IPS-NIHi11 (cell line): ENCODE data around the gene GRIA2.
A peak's percentile ranks its signal among the peaks of the same experiment; 100 is the strongest.

ENCODE experiments used
- DNase-seq: peaks from one replicate; pipeline ENCODE4 v3.0.0; 2012; ENCODE audit warnings: mixed read lengths, low spot score

GRIA2 gene

DNA sequence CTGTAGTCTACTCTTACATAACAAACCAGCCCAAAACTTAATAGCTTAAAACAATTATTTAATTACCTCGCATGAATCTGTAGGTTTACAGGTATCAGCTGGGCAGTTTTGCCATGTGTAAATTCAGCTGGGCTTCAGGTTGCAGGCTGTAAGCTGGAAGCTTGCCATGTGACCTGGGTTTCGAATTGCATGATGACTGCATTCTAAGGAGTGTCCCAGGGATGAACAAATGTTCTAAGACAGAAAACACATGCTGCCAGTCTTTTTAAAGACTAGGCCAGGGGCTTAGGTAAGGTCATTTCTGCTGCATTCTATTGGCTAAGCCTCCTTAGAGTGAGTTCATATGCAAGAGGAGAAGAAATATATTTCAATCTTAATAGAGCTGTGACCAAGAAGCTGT is 44.8 kb downstream of the GRIA2 start:
- DNase-seq: peak; percentile 56

DNA sequence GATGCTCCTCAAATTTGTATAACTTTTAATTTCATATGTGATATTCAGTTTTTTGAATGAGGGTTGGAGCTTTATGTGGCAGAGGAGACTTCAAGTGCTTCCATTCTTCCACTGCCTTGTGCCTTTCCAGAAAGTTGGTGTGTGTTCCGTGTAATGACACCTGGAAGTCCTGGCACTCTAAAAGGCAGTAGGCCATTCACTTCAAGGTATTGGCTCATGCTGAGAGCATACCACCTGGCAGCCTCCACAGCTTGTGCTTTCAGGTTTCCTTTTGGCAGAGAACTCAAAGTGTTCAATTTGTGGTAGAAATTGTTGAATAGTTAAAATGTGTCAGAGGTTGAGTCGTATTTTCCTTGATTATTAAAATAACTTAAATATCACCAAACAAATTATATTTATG is 49.6 kb downstream of the GRIA2 start:
- DNase-seq: peak; percentile 24

DNA sequence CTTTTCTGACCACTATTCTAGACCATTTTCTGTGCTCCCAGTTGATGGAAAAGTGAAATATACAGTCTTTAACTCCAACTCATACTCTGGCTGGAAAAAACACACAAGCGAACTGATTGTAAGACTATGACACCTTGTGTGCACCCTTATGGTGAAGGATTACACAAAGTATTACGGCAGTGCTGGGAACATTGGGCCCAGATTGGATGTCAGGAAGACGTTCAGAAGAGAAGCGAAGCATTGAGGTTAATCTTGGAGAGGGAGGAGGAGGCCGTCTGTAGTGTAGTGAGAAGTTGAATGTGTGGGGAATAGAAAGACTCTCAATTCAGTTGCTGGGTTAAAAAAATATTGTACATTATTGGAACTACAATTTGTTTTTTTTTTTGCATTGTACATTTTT is 50.0 kb downstream of the GRIA2 start:
- no peak for DNase-seq

DNA sequence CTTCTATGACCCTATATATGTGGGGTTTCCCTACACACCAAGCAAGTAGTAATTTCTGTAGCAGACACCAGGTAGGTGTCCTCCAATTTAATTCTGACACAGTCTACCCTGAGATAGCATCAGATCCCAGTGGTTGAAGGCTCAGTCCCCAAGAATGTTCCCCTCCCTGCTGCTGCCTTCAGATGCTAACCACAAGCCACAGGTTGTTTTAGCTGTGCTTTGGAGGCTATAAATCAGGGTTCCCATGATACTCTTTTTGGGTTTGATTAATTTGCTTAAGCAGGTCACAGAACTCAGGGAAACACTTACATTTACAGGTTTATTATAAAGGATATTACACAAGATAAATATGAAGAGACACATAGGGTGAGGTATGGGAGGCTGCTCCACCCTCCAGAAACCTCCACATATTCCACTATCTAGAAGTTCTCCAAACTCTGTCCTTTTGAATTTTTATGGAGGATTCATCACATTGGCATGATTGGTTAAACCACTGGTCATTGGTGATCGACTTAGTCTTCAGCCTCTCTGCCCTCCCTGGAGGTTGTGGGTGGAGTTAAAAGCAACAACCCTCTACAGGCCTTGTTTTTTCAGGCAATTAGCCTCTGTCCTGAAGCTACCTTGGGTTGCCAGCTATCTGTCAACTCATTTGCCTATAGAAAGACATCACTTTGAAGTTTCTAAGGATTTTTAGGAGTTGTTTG is 50.8 kb downstream of the GRIA2 start:
- no peak for DNase-seq

DNA sequence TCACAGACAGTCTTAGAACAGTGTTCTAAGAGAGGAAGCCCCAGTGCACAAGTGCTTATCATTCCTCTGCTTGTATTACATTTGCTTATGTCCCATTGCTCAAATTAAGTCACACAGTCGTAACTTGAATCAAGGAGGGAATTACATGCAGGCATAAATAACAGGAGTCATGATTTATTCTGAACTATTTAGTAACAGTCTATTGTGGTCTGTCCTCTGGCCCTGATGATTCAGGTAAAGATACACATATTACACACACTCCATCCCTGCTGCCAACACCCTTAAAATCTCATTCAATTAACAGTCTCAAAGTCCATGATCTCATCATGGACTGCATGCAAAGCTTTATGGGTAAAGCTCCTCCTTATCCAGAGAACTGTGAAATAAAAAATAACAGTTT is 60.1 kb downstream of the GRIA2 start:
- DNase-seq: no peak

DNA sequence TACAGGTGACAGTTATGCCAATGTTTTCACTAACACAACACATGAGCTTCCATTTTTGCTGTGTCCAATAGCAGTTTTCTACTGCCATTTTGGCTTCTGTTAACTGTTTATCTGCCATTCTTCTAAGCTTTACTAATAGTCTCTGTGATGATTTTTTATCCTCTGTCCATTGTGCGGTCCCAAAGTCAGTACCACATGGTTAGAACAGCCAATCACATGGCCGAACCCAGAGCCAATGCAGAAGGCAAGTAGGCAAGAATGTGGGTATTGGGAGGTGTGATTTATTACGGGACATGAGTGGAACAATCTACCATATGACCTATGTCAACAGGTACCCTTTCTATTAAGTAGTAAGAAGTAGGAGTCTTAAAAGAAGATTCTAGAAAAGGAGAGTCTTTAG is 61.5 kb downstream of the GRIA2 start:
- no peak for DNase-seq

DNA sequence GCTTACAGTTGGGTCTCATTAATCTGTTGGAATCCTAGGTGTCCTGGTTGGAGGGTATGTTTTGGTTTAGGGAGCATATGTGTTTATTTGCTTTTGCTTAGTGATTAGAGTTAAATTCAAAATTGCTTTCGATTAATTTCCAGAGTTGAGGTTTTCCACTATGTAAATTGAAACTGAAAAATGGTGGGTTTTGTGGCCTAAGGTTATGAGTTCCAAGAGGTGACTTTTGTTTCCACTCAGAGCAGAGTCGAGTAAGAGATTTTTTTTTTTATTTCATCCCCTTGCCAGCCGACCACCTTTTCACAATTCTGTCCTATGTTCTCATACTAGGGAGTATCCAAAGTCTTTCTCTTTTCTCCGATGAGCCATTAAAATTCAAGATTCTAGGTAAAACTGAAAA is 66.9 kb downstream of the GRIA2 start:
- DNase-seq: no peak

DNA sequence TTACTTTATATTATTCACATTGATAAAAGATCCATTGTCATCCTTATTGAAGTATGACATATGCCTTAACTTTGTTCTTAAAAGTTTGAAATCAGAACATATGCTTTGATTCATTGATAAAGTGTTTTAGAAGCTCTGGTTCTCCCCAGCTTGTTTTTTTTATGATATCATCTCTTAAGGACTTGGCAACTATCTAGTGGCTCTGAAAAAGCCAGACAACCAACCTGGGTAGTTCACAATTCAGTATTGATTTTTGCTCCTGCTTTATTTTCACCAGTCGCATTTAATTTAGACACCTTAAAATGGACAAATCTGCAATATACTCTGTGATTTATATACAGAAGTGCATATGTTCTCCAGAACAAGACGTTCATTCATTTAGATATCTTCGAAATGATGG is 70.1 kb downstream of the GRIA2 start:
- DNase-seq: no peak

DNA sequence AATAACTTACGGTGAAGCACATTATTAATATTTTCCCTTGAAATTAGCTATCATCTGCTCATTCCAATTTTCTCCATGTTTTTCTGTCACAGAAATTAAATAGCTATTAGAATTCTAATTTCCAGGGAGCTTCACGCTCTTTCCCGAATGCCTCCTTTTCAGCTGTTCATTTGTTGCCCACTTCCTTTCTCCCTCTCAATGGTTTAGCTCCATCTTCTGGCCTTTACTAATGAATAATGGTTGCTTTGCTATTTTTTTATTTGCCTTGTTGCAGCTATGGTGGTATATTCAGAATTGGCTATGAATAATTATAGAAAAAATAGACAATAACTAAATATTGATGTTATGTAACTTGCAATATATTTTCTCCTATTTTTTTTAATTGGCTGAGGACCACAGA is 70.5 kb downstream of the GRIA2 start:
- DNase-seq: no peak

DNA sequence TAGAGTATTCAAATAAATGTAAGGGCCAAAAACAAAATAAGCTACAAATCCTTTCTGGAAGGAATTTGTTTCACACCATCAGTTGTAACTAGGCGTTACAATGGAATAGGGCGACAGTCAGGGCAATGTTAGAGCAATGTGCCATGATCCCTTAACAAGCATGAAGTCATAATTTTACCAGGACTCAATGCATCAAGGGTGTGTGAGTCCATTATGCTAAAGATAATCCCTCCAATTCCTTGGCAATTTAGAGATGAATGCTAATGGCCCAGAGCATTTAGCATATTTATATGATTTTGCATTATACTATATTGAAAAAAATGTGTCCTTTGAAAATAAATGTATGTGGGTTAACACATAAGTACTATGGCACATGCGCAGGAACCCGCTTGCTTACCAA is 73.1 kb downstream of the GRIA2 start:
- no peak for DNase-seq

DNA sequence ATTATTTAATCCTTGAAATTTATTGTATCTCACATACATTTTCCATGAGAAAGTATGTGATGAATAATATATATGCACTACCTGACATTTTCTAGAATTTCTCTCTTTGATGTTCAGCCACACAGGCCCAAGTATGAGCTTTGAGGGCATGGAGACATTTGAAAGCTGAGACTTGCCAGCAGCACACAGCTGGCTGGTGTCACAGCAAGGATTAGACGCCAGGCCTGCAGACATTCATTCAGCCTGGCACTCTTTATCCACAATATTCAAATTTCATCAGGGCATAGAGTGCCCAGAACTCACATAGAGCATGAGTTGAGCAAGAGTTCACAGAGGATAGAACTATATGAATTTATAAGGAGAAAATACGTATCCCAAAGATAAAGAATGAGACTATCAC is 74.0 kb downstream of the GRIA2 start:
- DNase-seq: no peak

DNA sequence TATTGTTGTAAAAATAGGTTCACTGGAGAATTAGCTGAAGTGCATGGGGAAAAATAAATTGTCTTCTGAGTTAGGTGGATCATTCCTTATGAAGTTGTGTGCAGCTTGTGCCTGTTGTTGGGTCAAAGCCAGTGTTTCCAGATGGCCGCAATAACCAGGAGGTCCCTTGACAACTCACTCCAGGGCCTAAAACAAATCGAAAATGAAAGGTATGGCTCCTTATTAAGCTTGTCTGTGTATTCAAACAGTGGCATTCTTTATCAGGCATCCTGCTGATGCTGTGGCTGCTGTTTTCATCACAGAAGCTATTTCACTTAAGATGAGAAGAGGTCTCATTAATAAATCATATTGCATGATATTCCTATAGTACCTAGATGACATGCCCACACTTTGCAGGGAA is 80.2 kb downstream of the GRIA2 start:
- DNase-seq: no peak

DNA sequence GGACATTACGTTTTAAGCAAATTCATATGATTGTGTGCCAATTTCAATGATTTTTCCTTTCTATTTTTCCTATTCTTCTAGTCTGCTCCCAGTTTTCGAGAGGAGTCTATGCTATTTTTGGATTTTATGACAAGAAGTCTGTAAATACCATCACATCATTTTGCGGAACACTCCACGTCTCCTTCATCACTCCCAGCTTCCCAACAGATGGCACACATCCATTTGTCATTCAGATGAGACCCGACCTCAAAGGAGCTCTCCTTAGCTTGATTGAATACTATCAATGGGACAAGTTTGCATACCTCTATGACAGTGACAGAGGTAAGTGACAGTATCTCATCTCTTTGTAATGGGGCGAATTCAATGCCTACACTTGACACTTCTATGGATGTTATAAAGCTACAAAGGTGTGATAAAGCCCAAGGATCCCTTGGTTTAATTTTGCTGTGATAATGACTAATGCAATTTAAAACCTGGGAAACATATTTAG is 83.0 kb downstream of the GRIA2 start:
- DNase-seq: no peak

DNA sequence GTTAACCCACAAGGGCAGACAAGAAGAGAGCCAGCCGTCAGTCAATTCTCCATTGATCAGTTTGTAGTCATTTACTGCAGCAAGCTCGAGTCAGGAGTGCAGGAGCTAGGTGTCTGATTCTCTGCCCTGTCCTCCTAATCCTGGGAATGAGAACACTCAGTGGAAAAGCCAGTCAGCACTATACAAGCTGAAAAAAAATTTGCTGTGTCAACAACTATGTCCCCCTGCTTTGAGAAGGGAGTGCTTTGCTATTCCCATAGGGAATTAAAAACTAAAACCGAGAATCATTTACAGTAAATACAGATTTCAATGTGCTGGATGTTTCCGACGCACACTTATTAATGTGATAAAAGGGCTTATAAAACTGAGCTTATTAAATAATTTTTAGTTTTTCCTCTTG is 84.2 kb downstream of the GRIA2 start:
- no peak for DNase-seq

DNA sequence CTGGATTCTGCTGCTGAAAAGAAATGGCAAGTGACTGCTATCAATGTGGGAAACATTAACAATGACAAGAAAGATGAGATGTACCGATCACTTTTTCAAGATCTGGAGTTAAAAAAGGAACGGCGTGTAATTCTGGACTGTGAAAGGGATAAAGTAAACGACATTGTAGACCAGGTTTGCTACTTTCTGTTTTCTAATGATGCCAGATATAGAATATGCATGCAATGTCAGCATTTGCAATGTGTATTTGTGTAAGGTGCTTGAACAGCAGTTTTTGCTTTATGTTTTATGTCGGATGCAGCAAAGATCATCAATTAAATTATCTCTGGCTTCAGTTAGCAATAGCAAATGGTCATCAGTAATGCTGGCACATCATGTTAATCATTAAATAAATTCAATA is 92.2 kb downstream of the GRIA2 start:
- no peak for DNase-seq

DNA sequence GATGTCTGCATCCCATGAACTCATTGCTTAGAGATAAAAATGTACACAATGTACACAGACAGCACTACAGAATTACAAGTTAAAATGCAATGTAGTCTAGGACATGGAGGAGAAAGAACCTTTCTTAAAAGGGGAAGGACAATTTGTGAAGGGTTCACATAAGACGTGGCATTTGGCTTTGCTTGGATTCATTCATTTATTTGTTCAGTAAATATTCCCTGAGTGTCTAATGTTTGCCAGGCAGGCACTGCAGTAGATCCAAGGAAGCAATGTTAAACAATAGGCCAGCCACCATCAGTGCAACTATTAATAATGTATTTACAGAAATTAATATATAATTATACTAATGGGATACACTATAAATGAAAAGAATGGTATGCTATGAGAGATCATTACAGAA is 94.4 kb downstream of the GRIA2 start:
- DNase-seq: no peak

DNA sequence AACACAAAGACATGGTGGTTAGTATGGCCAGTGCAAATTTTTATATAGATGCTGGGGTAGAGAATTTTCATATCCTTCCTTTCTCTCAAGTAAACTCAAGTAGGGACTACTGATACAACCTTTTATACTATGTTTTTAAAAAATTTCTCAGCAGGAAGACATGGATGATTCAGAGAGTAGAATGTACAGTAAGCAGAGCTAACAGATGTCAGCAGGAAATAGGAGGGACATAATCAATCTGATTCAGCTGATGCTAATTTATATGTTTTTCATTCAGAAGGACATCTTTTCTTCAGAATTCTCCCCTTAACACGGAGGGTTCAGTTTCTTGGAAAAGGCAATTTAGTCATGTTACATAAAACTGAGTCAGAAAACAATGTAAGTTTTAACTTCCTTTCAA is 95.4 kb downstream of the GRIA2 start:
- DNase-seq: no peak

DNA sequence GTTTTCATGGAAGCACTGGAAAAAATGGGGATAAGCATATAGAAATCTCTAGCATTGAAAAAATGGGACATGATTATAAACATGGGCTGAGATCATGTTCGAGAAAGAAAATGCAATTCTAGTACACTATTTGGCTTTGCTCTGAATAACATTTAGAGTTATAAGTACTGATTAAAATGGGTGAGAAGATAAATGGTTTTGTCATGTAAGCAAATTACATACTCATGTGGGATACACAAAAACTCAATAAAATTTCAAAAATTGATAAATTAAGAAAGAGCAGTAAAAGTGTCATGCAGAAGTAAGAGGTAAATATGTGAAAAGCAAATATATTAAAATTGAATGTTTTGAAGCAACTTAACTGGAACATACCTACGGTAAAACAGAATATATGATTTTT is 99.6 kb downstream of the GRIA2 start:
- no peak for DNase-seq

DNA sequence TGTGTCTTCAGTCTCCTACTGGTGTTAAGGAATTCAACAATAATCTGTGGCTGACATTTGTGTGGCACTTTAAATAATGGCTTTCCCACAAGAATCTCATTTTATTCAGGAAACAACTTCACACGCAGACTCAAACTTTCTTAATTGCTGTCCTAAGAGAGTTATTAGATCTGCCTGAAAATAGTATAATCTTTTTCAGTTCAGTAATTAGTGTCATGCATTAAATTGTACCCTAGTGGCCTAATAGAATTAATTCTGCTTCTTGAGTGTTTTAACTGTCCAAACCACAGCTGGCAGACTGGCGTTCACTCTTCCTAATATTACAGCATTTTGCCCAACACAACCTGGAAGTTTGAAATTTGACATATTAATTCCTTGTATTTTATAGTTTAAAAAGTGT is 107.1 kb downstream of the GRIA2 start:
- DNase-seq: no peak

DNA sequence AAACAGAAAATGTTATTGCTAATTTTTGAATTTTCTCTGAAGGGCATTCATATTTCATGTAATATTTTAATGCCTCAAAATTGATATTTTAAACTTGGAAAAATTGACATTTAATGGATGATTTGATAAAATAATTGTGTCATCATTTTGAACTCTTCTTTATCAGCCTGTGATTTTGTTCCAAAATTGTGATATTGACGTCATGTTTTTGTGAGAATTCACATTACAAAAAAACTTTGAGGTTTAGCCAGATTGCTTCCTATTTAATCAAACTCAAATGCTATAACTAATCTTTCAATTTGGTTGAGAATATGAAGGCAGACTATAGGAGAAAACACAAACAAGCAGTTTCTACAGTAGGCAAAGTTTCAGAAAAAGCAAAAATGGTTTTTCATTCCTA is 137.4 kb downstream of the GRIA2 start:
- DNase-seq: no peak

DNA sequence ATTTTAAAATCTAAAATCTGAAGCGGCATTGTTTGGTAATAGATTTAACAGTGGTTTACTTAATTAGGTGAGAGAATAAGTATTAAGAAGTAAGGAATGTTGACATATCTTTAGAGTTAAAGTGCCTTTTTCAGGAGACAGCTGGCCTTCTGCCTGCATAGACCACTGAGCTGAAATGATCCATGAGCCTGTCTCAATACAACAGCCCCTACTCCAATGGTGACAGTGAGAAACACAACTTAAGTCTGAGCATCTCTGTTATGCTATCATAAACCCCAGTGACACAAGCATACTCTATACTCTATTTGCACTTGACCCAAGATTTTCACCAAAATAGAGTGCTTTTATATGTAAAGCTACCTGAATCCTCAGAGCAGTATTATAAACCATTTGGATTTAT is 137.9 kb downstream of the GRIA2 start:
- no peak for DNase-seq

DNA sequence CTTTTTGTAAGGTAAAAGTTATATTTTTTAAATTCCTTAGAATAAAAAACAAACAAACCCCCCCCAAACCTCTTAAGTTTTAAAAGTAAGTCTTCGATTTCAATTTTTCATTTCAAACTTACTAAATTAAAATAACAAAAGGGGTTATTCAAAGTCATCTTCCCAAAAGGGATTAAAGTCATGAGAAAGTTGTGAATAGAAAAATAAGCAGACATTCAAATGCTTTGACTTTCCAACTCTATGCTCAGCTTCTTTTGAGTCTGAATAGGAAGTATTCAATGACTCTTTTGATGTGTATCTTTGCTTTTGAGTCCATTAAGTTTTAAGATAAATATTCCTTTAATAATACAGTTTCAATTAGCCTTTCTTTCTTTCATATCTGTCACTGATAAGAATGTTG is 138.3 kb downstream of the GRIA2 start:
- DNase-seq: no peak

DNA sequence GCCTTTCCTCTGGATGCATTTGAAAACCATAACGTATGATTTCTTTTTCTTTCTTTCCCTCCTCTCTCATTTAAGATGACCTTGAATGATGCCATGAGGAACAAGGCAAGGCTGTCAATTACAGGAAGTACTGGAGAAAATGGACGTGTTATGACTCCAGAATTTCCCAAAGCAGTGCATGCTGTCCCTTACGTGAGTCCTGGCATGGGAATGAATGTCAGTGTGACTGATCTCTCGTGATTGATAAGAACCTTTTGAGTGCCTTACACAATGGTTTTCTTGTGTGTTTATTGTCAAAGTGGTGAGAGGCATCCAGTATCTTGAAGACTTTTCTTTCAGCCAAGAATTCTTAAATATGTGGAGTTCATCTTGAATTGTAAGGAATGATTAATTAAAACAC is 142.8 kb downstream of the GRIA2 start:
- no peak for DNase-seq

DNA sequence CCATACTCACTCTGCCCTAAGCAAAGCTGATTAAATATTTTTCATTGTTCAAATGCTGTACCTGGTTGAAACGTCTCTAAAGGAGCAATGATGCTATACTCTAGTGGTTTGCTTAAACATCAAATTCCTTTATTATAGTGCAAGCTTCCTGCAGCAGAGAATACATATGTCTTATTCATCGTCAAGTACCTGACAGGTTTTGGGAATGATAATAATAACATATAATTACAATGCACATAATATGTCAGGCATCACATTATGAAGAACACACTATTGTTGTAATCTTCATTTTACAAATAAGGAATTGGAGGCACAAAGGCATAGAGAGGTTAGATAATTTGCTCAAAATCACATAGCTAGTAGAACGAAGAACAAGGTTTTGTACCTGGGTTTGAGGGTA is 151.6 kb downstream of the GRIA2 start:
- DNase-seq: no peak

DNA sequence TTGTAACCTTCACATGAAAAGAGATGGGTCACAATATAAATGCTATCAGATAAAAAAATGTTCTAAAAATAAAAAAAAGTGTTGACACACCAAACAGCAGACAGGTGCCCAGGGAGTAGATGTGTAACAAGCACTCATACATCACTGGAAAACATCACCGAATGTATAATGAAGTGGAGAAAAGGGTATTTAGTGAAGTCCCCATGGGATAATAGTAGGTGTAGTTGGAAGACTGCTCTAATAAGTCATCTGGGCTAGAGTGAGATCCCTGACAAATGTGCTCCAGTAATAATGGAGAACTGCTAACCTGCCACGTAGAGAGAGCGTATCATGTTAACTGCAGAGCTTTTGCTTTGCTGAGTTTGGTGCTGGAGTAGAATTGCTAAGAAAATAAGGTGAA is 152.0 kb downstream of the GRIA2 start:
- no peak for DNase-seq
